ENCODE measurements around the gene TAF4B.

DNA sequence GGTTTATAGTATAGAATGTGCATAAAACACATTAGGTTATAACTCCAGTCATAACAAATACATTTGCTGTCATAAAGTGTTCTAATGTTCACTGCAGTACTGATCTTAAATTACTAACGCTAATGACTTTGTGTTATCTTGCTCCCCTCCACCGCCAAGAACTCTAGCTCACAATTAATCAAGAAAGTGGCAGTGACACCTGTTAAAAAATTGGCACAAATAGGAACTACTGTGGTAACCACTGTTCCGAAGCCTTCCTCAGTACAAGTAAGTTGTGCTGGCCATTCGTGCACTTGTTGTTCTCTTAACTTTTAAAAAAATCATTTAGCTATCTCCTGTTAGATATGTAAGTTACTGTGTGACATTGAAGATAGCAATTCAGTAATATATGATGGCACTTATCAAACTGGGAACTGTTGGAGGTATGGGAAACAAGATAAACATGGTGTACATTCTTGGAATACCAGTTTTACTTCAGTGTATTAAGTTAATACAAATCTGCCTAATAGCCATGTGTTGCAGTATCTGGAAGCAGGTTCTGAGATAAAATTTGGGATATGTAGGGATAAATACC, 41.2 kb downstream of the TAF4B start:
- TF ChIP-seq, protein P1, sequence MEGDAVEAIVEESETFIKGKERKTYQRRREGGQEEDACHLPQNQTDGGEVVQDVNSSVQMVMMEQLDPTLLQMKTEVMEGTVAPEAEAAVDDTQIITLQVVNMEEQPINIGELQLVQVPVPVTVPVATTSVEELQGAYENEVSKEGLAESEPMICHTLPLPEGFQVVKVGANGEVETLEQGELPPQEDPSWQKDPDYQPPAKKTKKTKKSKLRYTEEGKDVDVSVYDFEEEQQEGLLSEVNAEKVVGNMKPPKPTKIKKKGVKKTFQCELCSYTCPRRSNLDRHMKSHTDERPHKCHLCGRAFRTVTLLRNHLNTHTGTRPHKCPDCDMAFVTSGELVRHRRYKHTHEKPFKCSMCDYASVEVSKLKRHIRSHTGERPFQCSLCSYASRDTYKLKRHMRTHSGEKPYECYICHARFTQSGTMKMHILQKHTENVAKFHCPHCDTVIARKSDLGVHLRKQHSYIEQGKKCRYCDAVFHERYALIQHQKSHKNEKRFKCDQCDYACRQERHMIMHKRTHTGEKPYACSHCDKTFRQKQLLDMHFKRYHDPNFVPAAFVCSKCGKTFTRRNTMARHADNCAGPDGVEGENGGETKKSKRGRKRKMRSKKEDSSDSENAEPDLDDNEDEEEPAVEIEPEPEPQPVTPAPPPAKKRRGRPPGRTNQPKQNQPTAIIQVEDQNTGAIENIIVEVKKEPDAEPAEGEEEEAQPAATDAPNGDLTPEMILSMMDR (IDR thresholded peaks at IDR 0.05), result no peak
- TF ChIP-seq POLR2A (IDR thresholded peaks at IDR 0.05), result no peak
- no peak for TF ChIP-seq POLR2AphosphoS5 (IDR thresholded peaks at IDR 0.05)

All from transverse colon (tissue), 4 donors.